GM12865 (cell line): ENCODE data around the gene SDC3.

Source experiments
- DNase-seq: peaks from one replicate; pipeline ENCODE4 v3.0.0; 2010; ENCODE audit warnings: low read depth
- H3K4me3 ChIP-seq: 2 replicates; pipeline ENCODE4 v1.5.1; 2011; ENCODE audit warnings: mild to moderate bottlenecking, low read depth, low read length, control low read depth
- TF ChIP-seq, protein P1 (sequence below): IDR thresholded peaks from 2 replicates; pipeline ENCODE4 v1.5.1; 2011; ENCODE audit warnings: low read length, control low read depth, low read depth, inconsistent platforms; ENCODE audit not compliant: insufficient read depth; ENCODE audit errors: missing control alignments

The SDC3 gene

DNA sequence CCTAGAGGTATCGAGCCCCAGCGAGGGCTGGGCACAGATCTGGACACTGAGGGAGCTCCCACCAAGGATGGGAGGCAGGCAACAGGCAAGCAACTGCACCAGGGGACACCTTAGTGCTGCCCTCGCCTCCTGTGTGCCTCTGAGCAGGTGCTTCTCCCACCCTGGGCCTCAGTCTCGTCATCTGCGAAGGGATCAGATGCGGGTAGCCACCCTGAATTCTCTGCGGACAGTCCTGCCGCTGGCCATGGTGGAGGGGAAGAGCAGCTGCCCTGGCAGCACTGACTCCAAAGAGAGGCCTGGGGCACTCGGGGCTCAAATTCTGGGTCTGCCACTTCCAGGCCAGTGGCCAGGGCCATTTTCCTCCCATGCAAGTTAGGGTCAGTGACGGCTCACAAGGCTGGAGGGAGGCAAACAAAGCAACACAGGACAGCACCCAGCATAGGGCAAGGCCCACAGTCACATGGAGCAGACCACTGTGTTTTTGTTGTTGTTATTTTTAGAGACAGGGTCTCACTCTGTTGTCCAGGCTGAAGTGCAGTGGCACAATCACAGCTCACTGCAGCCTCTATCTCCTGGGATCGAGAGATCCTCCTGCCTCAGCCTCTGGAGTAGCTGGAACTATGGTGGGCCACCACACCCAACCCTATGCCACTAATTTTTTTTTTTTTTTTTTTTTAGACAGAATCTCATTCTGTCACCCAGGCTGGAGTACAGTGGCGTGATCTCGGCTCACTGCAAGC is 7.1 kb upstream of the SDC3 start:
- H3K4me3 ChIP-seq = no peak overlapping the region
- TF ChIP-seq, protein P1, sequence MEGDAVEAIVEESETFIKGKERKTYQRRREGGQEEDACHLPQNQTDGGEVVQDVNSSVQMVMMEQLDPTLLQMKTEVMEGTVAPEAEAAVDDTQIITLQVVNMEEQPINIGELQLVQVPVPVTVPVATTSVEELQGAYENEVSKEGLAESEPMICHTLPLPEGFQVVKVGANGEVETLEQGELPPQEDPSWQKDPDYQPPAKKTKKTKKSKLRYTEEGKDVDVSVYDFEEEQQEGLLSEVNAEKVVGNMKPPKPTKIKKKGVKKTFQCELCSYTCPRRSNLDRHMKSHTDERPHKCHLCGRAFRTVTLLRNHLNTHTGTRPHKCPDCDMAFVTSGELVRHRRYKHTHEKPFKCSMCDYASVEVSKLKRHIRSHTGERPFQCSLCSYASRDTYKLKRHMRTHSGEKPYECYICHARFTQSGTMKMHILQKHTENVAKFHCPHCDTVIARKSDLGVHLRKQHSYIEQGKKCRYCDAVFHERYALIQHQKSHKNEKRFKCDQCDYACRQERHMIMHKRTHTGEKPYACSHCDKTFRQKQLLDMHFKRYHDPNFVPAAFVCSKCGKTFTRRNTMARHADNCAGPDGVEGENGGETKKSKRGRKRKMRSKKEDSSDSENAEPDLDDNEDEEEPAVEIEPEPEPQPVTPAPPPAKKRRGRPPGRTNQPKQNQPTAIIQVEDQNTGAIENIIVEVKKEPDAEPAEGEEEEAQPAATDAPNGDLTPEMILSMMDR = no peak
- DNase-seq = no peak

DNA sequence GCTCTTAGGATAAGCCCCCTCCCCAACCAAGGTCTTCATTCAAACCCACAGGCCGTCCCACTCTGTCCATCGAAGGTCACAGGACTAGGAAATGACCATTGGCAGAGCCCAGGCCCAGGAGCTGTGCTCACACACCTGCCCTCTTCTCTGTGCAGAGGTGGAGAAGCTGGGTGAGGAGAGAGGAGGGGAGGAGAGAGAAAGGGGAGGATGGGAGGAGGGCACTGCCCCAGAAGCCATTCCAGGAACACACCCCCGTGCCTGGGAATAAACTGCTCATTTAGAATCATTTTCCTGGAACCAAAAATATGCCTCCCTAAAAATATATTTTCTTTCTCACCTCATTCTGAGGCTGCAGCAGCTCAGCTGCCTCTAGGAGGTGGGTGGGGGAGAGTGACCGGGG is 6.4 kb upstream of the SDC3 start:
- H3K4me3 ChIP-seq = no peak overlapping the region
- TF ChIP-seq, protein P1 = no peak
- DNase-seq = no peak

DNA sequence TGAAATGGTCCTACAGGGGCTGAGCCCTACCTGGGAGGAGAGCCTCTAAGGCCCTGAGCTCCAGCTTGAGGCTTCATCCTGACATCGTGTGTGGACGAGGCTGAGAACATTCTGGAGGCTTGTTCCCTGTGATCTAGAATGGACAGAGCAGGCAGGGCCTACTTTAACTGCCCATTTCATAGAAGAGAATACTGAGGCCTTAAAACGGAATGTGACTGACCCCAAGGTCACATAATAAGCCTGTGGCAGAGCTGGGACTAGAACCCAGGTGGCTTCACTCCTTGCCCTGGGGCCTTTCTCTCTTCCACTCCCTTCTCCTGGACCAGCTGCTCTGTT is 6.0 kb upstream of the SDC3 start:
- TF ChIP-seq, protein P1 = no peak
- no peak for DNase-seq
- no peak overlapping the region for H3K4me3 ChIP-seq

GRCh38 chr1:30912913-30913652 is 4.5 kb upstream of the SDC3 start:
- DNase-seq = no peak
- TF ChIP-seq, protein P1 = no peak
- no peak overlapping the region for H3K4me3 ChIP-seq

DNA sequence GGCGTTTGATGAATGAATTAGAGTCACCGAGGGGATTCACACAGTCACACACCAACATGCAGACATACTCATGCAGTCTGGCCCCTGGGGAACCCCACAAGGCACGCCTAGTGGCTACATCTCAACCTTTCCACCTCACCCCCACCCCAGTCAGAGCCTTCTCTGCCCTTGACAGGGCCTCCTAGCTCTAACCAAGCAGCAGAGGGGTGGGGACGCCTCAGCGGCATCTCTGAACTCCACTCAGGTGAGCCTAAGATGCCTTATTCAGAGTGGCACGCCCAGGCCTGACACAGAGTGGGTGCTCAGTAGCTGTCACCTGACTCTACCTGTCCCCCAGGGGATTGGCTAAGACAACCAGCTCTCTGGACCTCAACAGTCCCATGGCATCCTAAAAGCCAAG is 3.7 kb upstream of the SDC3 start:
- H3K4me3 ChIP-seq = no peak overlapping the region
- TF ChIP-seq, protein P1 = no peak
- no peak for DNase-seq

DNA sequence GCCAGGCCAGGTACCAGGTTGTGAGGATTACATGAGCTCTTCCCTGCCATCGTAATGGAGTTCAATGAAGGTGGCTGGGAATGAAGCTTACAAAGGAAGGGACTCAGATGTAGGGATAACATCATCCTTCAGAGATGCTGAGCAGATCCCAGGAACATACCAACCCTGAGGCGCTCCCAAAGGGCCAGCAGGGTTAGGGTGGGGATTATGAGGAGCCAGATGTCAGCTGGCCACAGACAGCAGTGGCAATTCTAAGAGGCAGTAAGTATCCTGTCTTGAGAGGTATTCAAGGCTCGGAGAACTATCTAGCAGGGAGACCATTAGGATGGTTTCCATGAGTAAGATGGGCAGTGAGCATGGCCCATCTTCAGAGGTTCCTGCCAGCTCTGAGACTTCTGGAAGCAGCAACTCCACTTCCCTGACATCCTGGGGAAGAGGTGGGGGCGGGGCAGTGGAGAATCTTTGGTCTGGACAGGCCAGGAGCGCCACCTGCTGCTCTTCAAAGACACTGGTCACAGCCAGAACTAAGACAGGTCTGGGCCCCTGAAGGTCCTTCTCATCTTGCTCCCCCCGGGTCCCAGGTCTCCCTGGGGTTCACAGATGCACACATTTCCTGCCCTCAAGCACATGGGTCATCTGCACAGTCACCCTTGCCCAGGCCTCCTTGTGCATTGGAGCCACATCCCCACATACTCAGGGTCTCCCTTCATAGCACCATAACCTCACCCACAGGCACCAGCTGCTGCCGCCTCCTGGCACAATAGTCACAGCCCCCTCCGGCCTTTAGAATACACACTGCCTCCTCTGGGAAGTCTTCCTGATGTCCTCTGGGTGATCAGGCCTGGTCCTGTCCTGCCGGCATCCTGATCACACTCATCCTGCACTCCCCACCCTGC is 2.7 kb upstream of the SDC3 start:
- TF ChIP-seq, protein P1 = peak; percentile 86
- no peak overlapping the region for H3K4me3 ChIP-seq
- DNase-seq = peak; percentile 71
